Spinal cord (tissue), 10 donors: ENCODE data around the gene SMIM34. TPM values are rescaled to one million over a fixed set of nuclear protein-coding genes. Genes with fewer than 3 reads are reported as not detected.
"Not testable (repeated sequence)": the region's sequence is repeated elsewhere in the genome, so short reads cannot be mapped to it uniquely, and the experiment has no call there.

ENCODE experiments used
- DNase-seq, 6 donors: peaks; one replicate each; pipeline versions ENCODE4 v3.0.0 to v3.0.0-alpha.2; 2013 to 2015; ENCODE audit warnings: low spot score in 6 of 6, low read depth in 4 of 6
- H3K27ac ChIP-seq: one replicate; pipeline ENCODE4 v1.5.1; 2013; ENCODE audit warnings: low read depth, low read length, control low read depth
- H3K27me3 ChIP-seq: one replicate; pipeline ENCODE4 v1.6.1; 2013; ENCODE audit warnings: low read length; ENCODE audit not compliant: control insufficient read depth, insufficient read depth
- H3K36me3 ChIP-seq: one replicate; pipeline ENCODE4 v1.6.1; 2013; ENCODE audit warnings: low read length; ENCODE audit not compliant: control insufficient read depth, insufficient read depth
- H3K4me1 ChIP-seq: one replicate; pipeline ENCODE4 v1.6.1; 2013; ENCODE audit warnings: low read length; ENCODE audit not compliant: control insufficient read depth, insufficient read depth
- H3K4me3 ChIP-seq: one replicate; pipeline ENCODE4 v1.5.1; 2013; ENCODE audit warnings: low read depth, low read length, control low read depth
- H3K9me3 ChIP-seq: one replicate; pipeline ENCODE4 v1.6.1; 2013; ENCODE audit warnings: low read length; ENCODE audit not compliant: control insufficient read depth, insufficient read depth
- WGBS: methylation state at CpG from one replicate; pipeline ENCODE4 v1.1.5; 2013; ENCODE audit warnings: missing lambda C conversion rate; ENCODE audit not compliant: insufficient coverage; 5-methylcytosine and 5-hydroxymethylcytosine counted together
- polyA plus RNA-seq, 2 donors: library from polyadenylated mRNA; unstranded; fragments of 120-200 nt; gene quantifications; one replicate each; pipeline ENCODE4 v1.2.1, GENCODE V29; 2013; ENCODE audit not compliant: insufficient read length in 2 of 2
- total RNA-seq, 2 donors: library from RNA; depleted of rRNA in 1 of 2; stranded (reverse); fragments of 120-200 nt in 1 of 2; fragments of >200 nt in 1 of 2; gene quantifications; one replicate each; pipeline versions ENCODE4 v1.2.3 to v1.2.4, GENCODE V29; 2013 to 2014
- donor health status: healthy.

Gene SMIM34
- total and polyA plus RNA-seq, 4 donors = 0.11 to 0.92 (median 0.33) TPM; not detected in 1

- H3K36me3 ChIP-seq, H3K27me3 ChIP-seq, H3K4me1 ChIP-seq, H3K27ac ChIP-seq, H3K9me3 ChIP-seq, DNase-seq, H3K4me3 ChIP-seq: not testable (repeated sequence)
- WGBS = no CpG with 5 or more reads among the region's 8 CpGs
These were observed 3.6 kb upstream of the SMIM34 start for GRCh38 chr21:34427339-34427738.

GRCh38 chr21:34417448-34418077 lies 6.2 kb downstream of the SMIM34 start:
- H3K4me1 ChIP-seq, DNase-seq, H3K27ac ChIP-seq, H3K27me3 ChIP-seq, H3K4me3 ChIP-seq, H3K9me3 ChIP-seq, H3K36me3 ChIP-seq: not testable (repeated sequence)
- no CpG with 5 or more reads among the region's 5 CpGs for WGBS

- WGBS = no CpG with 5 or more reads among the region's 9 CpGs
- not testable (repeated sequence) for H3K4me1 ChIP-seq
These were observed 16.5 kb downstream of the SMIM34 start for GRCh38 chr21:34407294-34407693.

GRCh38 chr21:34406676-34407075 lies 17.1 kb downstream of the SMIM34 start:
- not testable (repeated sequence) for H3K36me3 ChIP-seq, H3K9me3 ChIP-seq, H3K4me3 ChIP-seq, H3K27ac ChIP-seq, H3K27me3 ChIP-seq, H3K4me1 ChIP-seq, DNase-seq
- WGBS = no CpG with 5 or more reads among the region's 2 CpGs

More at GRCh38 chr21:34407294-34407693, 16.5 kb downstream of the SMIM34 start:
- H3K27ac ChIP-seq, H3K36me3 ChIP-seq, H3K27me3 ChIP-seq, H3K4me3 ChIP-seq, H3K9me3 ChIP-seq, DNase-seq: not testable (repeated sequence)

GRCh38 chr21:34406102-34406501 lies 17.6 kb downstream of the SMIM34 start:
- not testable (repeated sequence) for H3K27me3 ChIP-seq, H3K9me3 ChIP-seq, H3K4me3 ChIP-seq, DNase-seq, H3K27ac ChIP-seq, H3K36me3 ChIP-seq, H3K4me1 ChIP-seq
- no CpG with 5 or more reads among the region's 6 CpGs for WGBS

GRCh38 chr21:34405686-34406085 lies 18.1 kb downstream of the SMIM34 start:
- not testable (repeated sequence) for H3K36me3 ChIP-seq, H3K27ac ChIP-seq, H3K4me3 ChIP-seq, H3K9me3 ChIP-seq, DNase-seq, H3K27me3 ChIP-seq, H3K4me1 ChIP-seq
- no CpG with 5 or more reads among the region's 2 CpGs for WGBS

- not testable (repeated sequence) for H3K27me3 ChIP-seq, H3K27ac ChIP-seq, H3K4me3 ChIP-seq, H3K36me3 ChIP-seq, DNase-seq, H3K4me1 ChIP-seq, H3K9me3 ChIP-seq
- WGBS = no CpG with 5 or more reads among the region's 5 CpGs
These were observed 19.0 kb downstream of the SMIM34 start for GRCh38 chr21:34404742-34405141.

- H3K27me3 ChIP-seq, H3K36me3 ChIP-seq, H3K27ac ChIP-seq, H3K9me3 ChIP-seq, H3K4me1 ChIP-seq, H3K4me3 ChIP-seq, DNase-seq: not testable (repeated sequence)
- WGBS = no CpG with 5 or more reads among the region's 5 CpGs
These were observed 23.2 kb downstream of the SMIM34 start for GRCh38 chr21:34400522-34400921.

- H3K27me3 ChIP-seq, H3K4me3 ChIP-seq: not testable (repeated sequence)
- WGBS = no CpG with 5 or more reads among the region's 14 CpGs
These were observed 39.9 kb downstream of the SMIM34 start for GRCh38 chr21:34383724-34384415.

GRCh38 chr21:34383138-34383537 lies 40.6 kb downstream of the SMIM34 start:
- not testable (repeated sequence) for H3K27ac ChIP-seq, H3K27me3 ChIP-seq, H3K4me3 ChIP-seq, H3K9me3 ChIP-seq, H3K36me3 ChIP-seq, H3K4me1 ChIP-seq, DNase-seq
- no CpG with 5 or more reads among the region's 2 CpGs for WGBS

More at GRCh38 chr21:34383724-34384415, 39.9 kb downstream of the SMIM34 start:
- not testable (repeated sequence) for H3K4me1 ChIP-seq, H3K27ac ChIP-seq, H3K36me3 ChIP-seq, DNase-seq, H3K9me3 ChIP-seq
